IMR-90 (cell line): ENCODE results near the gene SF3A2.

Source experiments
- POLR2A ChIP-seq: IDR thresholded peaks from 2 replicates; pipeline ENCODE4 v1.6.1; 2012; ENCODE audit warnings: mild to moderate bottlenecking, low read depth, low read length
- TF ChIP-seq, protein P1 (sequence below): conservative IDR thresholded peaks from 2 replicates; pipeline ENCODE4 v1.5.1; 2012; ENCODE audit warnings: mild to moderate bottlenecking, low read depth, low read length, improper control_type of control experiment
- TF ChIP-seq, protein P2 (sequence below): fragments of 150-350 bp; IDR thresholded peaks from 2 replicates; pipeline ENCODE4 v1.6.1; 2016; ENCODE audit warnings: low read depth, mild to moderate bottlenecking, low read length, moderate library complexity, borderline replicate concordance

- TF ChIP-seq, protein P1, sequence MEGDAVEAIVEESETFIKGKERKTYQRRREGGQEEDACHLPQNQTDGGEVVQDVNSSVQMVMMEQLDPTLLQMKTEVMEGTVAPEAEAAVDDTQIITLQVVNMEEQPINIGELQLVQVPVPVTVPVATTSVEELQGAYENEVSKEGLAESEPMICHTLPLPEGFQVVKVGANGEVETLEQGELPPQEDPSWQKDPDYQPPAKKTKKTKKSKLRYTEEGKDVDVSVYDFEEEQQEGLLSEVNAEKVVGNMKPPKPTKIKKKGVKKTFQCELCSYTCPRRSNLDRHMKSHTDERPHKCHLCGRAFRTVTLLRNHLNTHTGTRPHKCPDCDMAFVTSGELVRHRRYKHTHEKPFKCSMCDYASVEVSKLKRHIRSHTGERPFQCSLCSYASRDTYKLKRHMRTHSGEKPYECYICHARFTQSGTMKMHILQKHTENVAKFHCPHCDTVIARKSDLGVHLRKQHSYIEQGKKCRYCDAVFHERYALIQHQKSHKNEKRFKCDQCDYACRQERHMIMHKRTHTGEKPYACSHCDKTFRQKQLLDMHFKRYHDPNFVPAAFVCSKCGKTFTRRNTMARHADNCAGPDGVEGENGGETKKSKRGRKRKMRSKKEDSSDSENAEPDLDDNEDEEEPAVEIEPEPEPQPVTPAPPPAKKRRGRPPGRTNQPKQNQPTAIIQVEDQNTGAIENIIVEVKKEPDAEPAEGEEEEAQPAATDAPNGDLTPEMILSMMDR: no peak
- TF ChIP-seq POLR2A: no peak
- TF ChIP-seq, protein P2, sequence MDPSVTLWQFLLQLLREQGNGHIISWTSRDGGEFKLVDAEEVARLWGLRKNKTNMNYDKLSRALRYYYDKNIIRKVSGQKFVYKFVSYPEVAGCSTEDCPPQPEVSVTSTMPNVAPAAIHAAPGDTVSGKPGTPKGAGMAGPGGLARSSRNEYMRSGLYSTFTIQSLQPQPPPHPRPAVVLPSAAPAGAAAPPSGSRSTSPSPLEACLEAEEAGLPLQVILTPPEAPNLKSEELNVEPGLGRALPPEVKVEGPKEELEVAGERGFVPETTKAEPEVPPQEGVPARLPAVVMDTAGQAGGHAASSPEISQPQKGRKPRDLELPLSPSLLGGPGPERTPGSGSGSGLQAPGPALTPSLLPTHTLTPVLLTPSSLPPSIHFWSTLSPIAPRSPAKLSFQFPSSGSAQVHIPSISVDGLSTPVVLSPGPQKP: no peak
Measured at GRCh38 chr19:2187159-2187558, 49.5 kb upstream of the SF3A2 start.
